Neural cell (in vitro differentiated cells): ENCODE data around the gene RABL6.

Experiments
- CTCF ChIP-seq: fragments of 450-650 bp; IDR thresholded peaks from 2 replicates; pipeline ENCODE4 v1.5.1; 2014; ENCODE audit warnings: antibody characterized with exemption, mild to moderate bottlenecking, moderate library complexity; ENCODE audit not compliant: poor library complexity, severe bottlenecking
- EP300 ChIP-seq: fragments of 450-650 bp; conservative IDR thresholded peaks from 2 replicates; pipeline ENCODE4 v1.6.1; 2014; ENCODE audit warnings: antibody characterized with exemption, mild to moderate bottlenecking, moderate library complexity; ENCODE audit not compliant: poor library complexity, severe bottlenecking
- EZH2 ChIP-seq: fragments of 200-600, 300-800 bp; shearing (Covaris generic), sonication (generic); IDR thresholded peaks from 2 replicates; pipeline ENCODE4 v1.6.1; 2014; ENCODE audit warnings: antibody characterized with exemption, low read length, borderline replicate concordance, mild to moderate bottlenecking; ENCODE audit not compliant: insufficient read depth, poor library complexity, severe bottlenecking
- MXI1 ChIP-seq: fragments of 450-650 bp; conservative IDR thresholded peaks from 2 replicates; pipeline ENCODE4 v1.6.1; 2014; ENCODE audit warnings: antibody characterized with exemption, mild to moderate bottlenecking; ENCODE audit not compliant: poor library complexity, severe bottlenecking
- POLR2AphosphoS5 ChIP-seq: IDR thresholded peaks from 2 replicates; pipeline ENCODE4 v1.6.1; 2012
- RAD21 ChIP-seq: fragments of 450-650 bp; conservative IDR thresholded peaks from 2 replicates; pipeline ENCODE4 v1.6.1; 2014; ENCODE audit warnings: antibody characterized with exemption, mild to moderate bottlenecking, moderate library complexity
- SMC3 ChIP-seq: fragments of 450-650 bp; conservative IDR thresholded peaks from 2 replicates; pipeline ENCODE4 v1.6.1; 2014; ENCODE audit warnings: antibody characterized with exemption, mild to moderate bottlenecking, moderate library complexity; ENCODE audit not compliant: poor library complexity
- TAF1 ChIP-seq: IDR thresholded peaks from 2 replicates; pipeline ENCODE4 v1.6.1; 2012; ENCODE audit warnings: low read depth
- TF ChIP-seq, protein P1 (sequence below): IDR thresholded peaks from 2 replicates; pipeline ENCODE4 v1.6.1; 2012; ENCODE audit warnings: borderline replicate concordance

DNA sequence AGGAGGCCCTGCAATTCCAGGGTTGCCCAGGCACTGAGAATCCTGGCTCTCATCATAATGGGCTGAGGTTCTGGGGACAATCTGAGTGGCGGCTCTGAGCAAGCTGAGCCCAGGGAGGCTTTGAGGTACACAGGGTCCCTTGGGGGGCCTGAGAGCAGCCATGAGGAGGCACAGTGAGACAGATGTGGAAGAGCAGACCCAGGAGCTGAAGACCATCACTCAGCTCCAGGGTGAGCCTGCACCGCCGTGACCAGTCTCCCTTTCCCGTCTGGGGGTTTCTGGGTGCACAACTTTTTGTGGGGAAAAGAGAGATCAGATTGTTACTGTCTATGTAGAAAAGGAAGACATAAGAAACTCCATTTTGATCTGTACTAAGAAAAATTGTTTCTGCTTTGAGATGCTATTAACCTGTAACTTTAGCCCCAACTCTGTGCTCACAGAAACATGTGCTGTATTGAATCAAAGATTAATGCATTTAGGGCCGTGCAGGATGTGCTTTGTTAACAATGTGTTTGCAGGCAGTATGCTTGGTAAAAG, 11.4 kb upstream of the RABL6 start, which contains the start of gene CCDC183:
- no peak for TF ChIP-seq POLR2AphosphoS5
- TF ChIP-seq CTCF, result no peak
- no peak for TF ChIP-seq EZH2
- no peak for TF ChIP-seq TAF1
- TF ChIP-seq EP300, result no peak
- TF ChIP-seq RAD21, result no peak
- TF ChIP-seq, protein P1, sequence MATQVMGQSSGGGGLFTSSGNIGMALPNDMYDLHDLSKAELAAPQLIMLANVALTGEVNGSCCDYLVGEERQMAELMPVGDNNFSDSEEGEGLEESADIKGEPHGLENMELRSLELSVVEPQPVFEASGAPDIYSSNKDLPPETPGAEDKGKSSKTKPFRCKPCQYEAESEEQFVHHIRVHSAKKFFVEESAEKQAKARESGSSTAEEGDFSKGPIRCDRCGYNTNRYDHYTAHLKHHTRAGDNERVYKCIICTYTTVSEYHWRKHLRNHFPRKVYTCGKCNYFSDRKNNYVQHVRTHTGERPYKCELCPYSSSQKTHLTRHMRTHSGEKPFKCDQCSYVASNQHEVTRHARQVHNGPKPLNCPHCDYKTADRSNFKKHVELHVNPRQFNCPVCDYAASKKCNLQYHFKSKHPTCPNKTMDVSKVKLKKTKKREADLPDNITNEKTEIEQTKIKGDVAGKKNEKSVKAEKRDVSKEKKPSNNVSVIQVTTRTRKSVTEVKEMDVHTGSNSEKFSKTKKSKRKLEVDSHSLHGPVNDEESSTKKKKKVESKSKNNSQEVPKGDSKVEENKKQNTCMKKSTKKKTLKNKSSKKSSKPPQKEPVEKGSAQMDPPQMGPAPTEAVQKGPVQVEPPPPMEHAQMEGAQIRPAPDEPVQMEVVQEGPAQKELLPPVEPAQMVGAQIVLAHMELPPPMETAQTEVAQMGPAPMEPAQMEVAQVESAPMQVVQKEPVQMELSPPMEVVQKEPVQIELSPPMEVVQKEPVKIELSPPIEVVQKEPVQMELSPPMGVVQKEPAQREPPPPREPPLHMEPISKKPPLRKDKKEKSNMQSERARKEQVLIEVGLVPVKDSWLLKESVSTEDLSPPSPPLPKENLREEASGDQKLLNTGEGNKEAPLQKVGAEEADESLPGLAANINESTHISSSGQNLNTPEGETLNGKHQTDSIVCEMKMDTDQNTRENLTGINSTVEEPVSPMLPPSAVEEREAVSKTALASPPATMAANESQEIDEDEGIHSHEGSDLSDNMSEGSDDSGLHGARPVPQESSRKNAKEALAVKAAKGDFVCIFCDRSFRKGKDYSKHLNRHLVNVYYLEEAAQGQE, result no peak
- no peak for TF ChIP-seq SMC3
- TF ChIP-seq MXI1, result no peak
